ENCODE results near the gene TPR. TPM values are rescaled to one million over a fixed set of nuclear protein-coding genes. Genes with fewer than 3 reads are reported as not detected.

TPR gene
- total RNA-seq, 3 donors from 2014 or later = 76.0 to 96.7 (median 90.9) TPM

- no peak overlapping the region for H3K4me3 ChIP-seq
- intact Hi-C loops (cut with DNase I; ENCODE audit: low total_unique reads) = no loop called here
- H3K27me3 ChIP-seq = no peaks in the 10 kb centered on the region
- DNase-seq (ENCODE audit: low spot score in 2 of 2) = no peak
- no peak overlapping the region for H3K27ac ChIP-seq
- no peaks in the 10 kb centered on the region for H3K4me1 ChIP-seq
- H3K36me3 ChIP-seq = peaks cover 2% of the 10 kb centered on the region
- TF ChIP-seq POLR2A (IDR thresholded peaks at IDR 0.05) (no peak), POLR2AphosphoS5 (IDR thresholded peaks at IDR 0.05) (no peak)
- TF ChIP-seq, protein P1, sequence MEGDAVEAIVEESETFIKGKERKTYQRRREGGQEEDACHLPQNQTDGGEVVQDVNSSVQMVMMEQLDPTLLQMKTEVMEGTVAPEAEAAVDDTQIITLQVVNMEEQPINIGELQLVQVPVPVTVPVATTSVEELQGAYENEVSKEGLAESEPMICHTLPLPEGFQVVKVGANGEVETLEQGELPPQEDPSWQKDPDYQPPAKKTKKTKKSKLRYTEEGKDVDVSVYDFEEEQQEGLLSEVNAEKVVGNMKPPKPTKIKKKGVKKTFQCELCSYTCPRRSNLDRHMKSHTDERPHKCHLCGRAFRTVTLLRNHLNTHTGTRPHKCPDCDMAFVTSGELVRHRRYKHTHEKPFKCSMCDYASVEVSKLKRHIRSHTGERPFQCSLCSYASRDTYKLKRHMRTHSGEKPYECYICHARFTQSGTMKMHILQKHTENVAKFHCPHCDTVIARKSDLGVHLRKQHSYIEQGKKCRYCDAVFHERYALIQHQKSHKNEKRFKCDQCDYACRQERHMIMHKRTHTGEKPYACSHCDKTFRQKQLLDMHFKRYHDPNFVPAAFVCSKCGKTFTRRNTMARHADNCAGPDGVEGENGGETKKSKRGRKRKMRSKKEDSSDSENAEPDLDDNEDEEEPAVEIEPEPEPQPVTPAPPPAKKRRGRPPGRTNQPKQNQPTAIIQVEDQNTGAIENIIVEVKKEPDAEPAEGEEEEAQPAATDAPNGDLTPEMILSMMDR (IDR thresholded peaks at IDR 0.05) = no peak
- H3K9me3 ChIP-seq = no peaks in the 10 kb centered on the region
These were observed 66.6 kb downstream of the TPR start for GRCh38 chr1:186308264-186309060.

- TF ChIP-seq POLR2A (IDR thresholded peaks at IDR 0.05) (no peak), POLR2AphosphoS5 (IDR thresholded peaks at IDR 0.05) (no peak)
- TF ChIP-seq, protein P1 (IDR thresholded peaks at IDR 0.05) = no peak
- H3K4me3 ChIP-seq = no peak overlapping the region
- H3K36me3 ChIP-seq = no peaks in the 10 kb centered on the region
- no peaks in the 10 kb centered on the region for H3K9me3 ChIP-seq
- no peak overlapping the region for H3K27ac ChIP-seq
- no peaks in the 10 kb centered on the region for H3K4me1 ChIP-seq
- DNase-seq (ENCODE audit: low spot score in 2 of 2) = no peak
- H3K27me3 ChIP-seq = no peaks in the 10 kb centered on the region
- intact Hi-C loops (cut with DNase I; ENCODE audit: low total_unique reads) = no loop called here
These were observed 67.6 kb downstream of the TPR start for GRCh38 chr1:186307445-186307844.

GRCh38 chr1:186306533-186306932, 68.5 kb downstream of the TPR start:
- no peak for TF ChIP-seq POLR2AphosphoS5 (IDR thresholded peaks at IDR 0.05)
- TF ChIP-seq POLR2A (IDR thresholded peaks at IDR 0.05) = no peak
- TF ChIP-seq, protein P1 (IDR thresholded peaks at IDR 0.05) = no peak
- no peak overlapping the region for H3K4me3 ChIP-seq
- H3K27me3 ChIP-seq = no peaks in the 10 kb centered on the region
- no peak for DNase-seq (ENCODE audit: low spot score in 2 of 2)
- no peak overlapping the region for H3K27ac ChIP-seq
- H3K36me3 ChIP-seq = no peaks in the 10 kb centered on the region
- no peaks in the 10 kb centered on the region for H3K4me1 ChIP-seq
- H3K9me3 ChIP-seq = no peaks in the 10 kb centered on the region
- intact Hi-C loops (cut with DNase I; ENCODE audit: low total_unique reads) = no loop called here

GRCh38 chr1:186304982-186305949, 69.8 kb downstream of the TPR start:
- no peaks in the 10 kb centered on the region for H3K4me1 ChIP-seq
- no peaks in the 10 kb centered on the region for H3K36me3 ChIP-seq
- no peak overlapping the region for H3K27ac ChIP-seq
- no peak overlapping the region for H3K4me3 ChIP-seq
- DNase-seq (ENCODE audit: low spot score in 2 of 2) = no peak
- H3K27me3 ChIP-seq = no peaks in the 10 kb centered on the region
- no peaks in the 10 kb centered on the region for H3K9me3 ChIP-seq
- TF ChIP-seq POLR2AphosphoS5 (IDR thresholded peaks at IDR 0.05) (no peak), POLR2A (IDR thresholded peaks at IDR 0.05) (no peak)
- TF ChIP-seq, protein P1 (IDR thresholded peaks at IDR 0.05) = peak in 1 of 3 donors; percentile 25
- intact Hi-C loops (cut with DNase I; ENCODE audit: low total_unique reads) = no loop called here

All from breast epithelium (tissue), 4 donors.